GM15510 (cell line): ENCODE results near the gene ADGRD1.

ENCODE experiments used
- POLR2A ChIP-seq: IDR thresholded peaks from 3 replicates; pipeline ENCODE4 v1.6.1; 2011; ENCODE audit warnings: borderline replicate concordance; ENCODE audit not compliant: insufficient read length; ENCODE audit errors: extremely low read depth

ADGRD1 gene

GRCh38 chr12:131176926-131177325, 223.2 kb downstream of the ADGRD1 start:
- TF ChIP-seq POLR2A = no peak

- TF ChIP-seq POLR2A = no peak
Observed at GRCh38 chr12:131177599-131177998, 223.9 kb downstream of the ADGRD1 start.

DNA sequence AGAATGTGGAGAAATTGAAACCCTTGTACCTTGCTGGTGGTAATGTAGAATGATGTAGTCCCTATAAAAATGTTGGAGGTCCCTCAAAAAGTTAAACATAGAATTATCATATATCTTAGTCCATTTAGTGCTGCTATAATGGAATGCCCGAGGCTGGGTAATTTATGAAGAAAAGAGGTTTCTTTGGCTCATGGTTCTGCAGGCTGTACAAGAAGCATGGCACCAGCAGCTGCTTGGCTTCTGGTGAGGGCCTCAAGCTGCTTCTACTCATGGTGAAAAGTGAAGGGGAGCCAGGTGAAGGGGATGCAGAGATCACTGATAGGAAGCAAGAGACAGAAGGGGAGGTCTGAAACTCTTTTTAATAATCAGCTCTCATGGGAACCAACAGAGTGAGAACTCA, 233.9 kb downstream of the ADGRD1 start:
- no peak for TF ChIP-seq POLR2A

DNA sequence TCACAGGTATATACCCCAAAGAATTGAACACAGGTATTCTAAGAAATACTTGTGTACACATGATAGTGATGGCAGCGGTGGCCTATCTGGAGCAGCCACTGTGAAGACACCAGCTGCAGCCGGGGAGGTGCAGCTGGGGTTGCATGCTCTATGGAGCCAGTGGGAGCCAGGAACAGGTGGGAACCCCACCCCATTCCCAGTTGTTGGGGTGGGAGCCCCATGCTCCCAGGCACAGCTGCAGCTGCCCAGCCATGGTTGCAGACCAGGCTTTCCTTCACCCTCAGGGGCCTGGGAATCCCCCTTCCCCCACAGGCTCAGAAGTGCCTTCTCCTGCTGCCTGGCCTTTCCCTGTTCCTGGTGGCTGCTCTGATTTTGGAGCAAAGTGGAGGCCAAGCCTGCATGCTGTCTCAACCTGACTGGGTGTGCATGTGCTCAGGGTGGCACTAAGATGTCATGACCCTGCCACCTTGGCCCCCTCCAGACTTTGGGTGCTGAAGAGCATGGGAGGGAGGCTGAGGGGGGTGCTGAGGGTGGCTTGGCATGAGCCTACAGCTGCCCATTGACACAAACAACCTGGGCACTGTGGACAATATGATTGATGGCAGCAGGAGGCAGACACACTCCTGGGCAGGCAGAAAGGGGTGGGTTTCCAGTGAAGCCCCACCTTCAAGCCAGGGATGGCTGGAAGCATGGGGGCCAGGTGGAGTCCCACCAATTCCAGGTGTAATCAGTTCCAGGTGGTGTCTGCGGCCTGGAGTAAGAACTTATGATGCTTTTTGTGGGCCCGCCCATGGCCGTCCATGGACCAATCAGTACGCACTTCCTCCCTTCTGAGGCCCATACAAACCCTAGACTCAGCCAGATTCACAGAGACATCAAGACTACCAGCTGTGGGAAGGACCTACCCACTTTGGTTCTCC, 234.7 kb downstream of the ADGRD1 start:
- no peak for TF ChIP-seq POLR2A

GRCh38 chr12:131189781-131190180, 236.1 kb downstream of the ADGRD1 start:
- no peak for TF ChIP-seq POLR2A

DNA sequence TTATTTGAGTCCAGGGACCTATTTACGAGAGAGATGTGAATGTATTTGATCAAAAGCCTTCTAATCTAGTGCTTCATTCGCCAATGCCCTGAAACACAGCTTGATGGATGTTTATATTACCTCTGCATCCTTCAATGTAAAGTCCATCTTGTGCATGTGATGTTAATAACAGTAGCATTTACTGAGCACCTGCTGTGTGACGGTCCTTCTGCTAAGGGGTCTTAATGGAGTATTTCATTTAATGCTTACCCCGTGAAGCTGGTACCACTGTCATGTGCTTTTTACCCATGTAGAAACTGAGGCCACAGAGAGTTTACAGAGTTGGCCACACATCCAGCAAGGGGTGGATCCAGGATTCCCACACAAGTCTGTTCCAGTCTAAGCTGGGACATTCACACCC, 237.3 kb downstream of the ADGRD1 start:
- no peak for TF ChIP-seq POLR2A
